HepG2 (cell line): Measurements from ENCODE around the gene PRM2. TPM values are rescaled to one million over a fixed set of nuclear protein-coding genes. Genes with fewer than 3 reads are reported as not detected.
A peak's percentile ranks its signal among the peaks of the same experiment; 100 is the strongest.

Experiments
- ARHGAP35 ChIP-seq: sonication (generic); formaldehyde crosslinking; IDR thresholded peaks from 2 replicates; pipeline ENCODE4 v1.9.0; 2022; ENCODE audit warnings: mild to moderate bottlenecking, inconsistent platforms, moderate library complexity, missing genetic modification reagents, borderline replicate concordance
- FOSL2 ChIP-seq: sonication (generic); formaldehyde crosslinking; IDR thresholded peaks from 2 replicates; pipeline ENCODE4 v1.4.0; 2020; ENCODE audit warnings: missing genetic modification reagents
- JARID2 ChIP-seq: sonication (generic); formaldehyde crosslinking; IDR thresholded peaks from 2 replicates; pipeline ENCODE4 v1.8.1; 2023; ENCODE audit warnings: missing genetic modification reagents, inconsistent platforms; ENCODE audit not compliant: insufficient replicate concordance
- MTA3 ChIP-seq: sonication (generic); formaldehyde crosslinking; IDR thresholded peaks from 2 replicates; pipeline ENCODE4 v1.4.0; 2020; ENCODE audit warnings: missing genetic modification reagents
- RBM22 ChIP-seq: fragments of 200-400 bp; formaldehyde crosslinking; optimal IDR thresholded peaks from 2 replicates; pipeline ENCODE3; 2017; ENCODE audit warnings: mild to moderate bottlenecking, low read length, moderate library complexity
- TBL1XR1 ChIP-seq: fragments of 150-350 bp; IDR thresholded peaks from 2 replicates; pipeline ENCODE4 v1.6.1; 2014; ENCODE audit warnings: borderline replicate concordance, low read length; ENCODE audit not compliant: partially characterized antibody
- ZNF205 ChIP-seq: IDR thresholded peaks from 2 replicates; pipeline ENCODE4 v1.6.1; 2018; ENCODE audit warnings: missing biosample characterization, missing genetic modification reagents
- ZNF367 ChIP-seq: sonication (generic); formaldehyde crosslinking; IDR thresholded peaks from 2 replicates; pipeline ENCODE4 v1.4.0; 2020; ENCODE audit warnings: missing genetic modification reagents, borderline replicate concordance
- ZNF441 ChIP-seq: sonication (generic); formaldehyde crosslinking; IDR thresholded peaks from 2 replicates; pipeline ENCODE4 v1.7.0; 2021; ENCODE audit warnings: missing genetic modification reagents, borderline replicate concordance
- ZNF451 ChIP-seq: sonication (generic); formaldehyde crosslinking; IDR thresholded peaks from 2 replicates; pipeline ENCODE4 v1.5.0; 2020; ENCODE audit warnings: mild to moderate bottlenecking, missing genetic modification reagents
- ZNF644 ChIP-seq: IDR thresholded peaks from 2 replicates; pipeline ENCODE4 v1.6.1; 2016; ENCODE audit warnings: low read depth
- ZNF790 ChIP-seq: sonication (generic); formaldehyde crosslinking; IDR thresholded peaks from 2 replicates; pipeline ENCODE4 v1.8.0; 2022; ENCODE audit warnings: missing genetic modification reagents, mild to moderate bottlenecking, borderline replicate concordance
- polyA plus RNA-seq, 8 experiments: library from polyadenylated mRNA; depleted of rRNA in 3 of 8; stranded (reverse) in 7 of 8; unstranded in 1 of 8; fragments of >200 nt; fragmentation: Illumina TruSeq in 4 of 8; extraction: Trizol in 4 of 8; gene quantifications; 2 replicates each; pipeline versions ENCODE4 v1.2.1 to v1.2.3, GENCODE V29; 2011 to 2016; ENCODE audit warnings: low read depth in 4 of 8, missing spikeins in 1 of 8, mixed read lengths in 1 of 8; ENCODE audit not compliant: insufficient read depth in 1 of 8
- total RNA-seq, 5 experiments: library from RNA; depleted of rRNA; stranded (reverse); fragments of >200 nt; fragmentation: Illumina TruSeq; extraction: Trizol; gene quantifications; 2 replicates each; pipeline ENCODE4 v1.2.3, GENCODE V29; 2016; ENCODE audit warnings: low read depth in 1 of 5
- TF ChIP-seq, protein P1 (sequence below): sonication (generic); formaldehyde crosslinking; IDR thresholded peaks from 2 replicates; pipeline ENCODE4 v1.5.1; 2020; ENCODE audit warnings: mild to moderate bottlenecking, missing genetic modification reagents, borderline replicate concordance
- TF ChIP-seq, protein P2 (sequence below): sonication (generic); formaldehyde crosslinking; IDR thresholded peaks from 2 replicates; pipeline ENCODE4; 2020; ENCODE audit warnings: missing genetic modification reagents, mild to moderate bottlenecking, borderline replicate concordance
- TF ChIP-seq, protein P3 (sequence below): IDR thresholded peaks from 2 replicates; pipeline ENCODE4 v1.6.1; 2016; ENCODE audit warnings: low read depth, missing genetic modification reagents, missing compliant biosample characterization

The PRM2 gene
- total and polyA plus RNA-seq, 2 of the 13 experiments (the other 11 are each of a cell fraction or from before 2014, with no cell fraction given) = 0.54 TPM; not detected in 1

DNA sequence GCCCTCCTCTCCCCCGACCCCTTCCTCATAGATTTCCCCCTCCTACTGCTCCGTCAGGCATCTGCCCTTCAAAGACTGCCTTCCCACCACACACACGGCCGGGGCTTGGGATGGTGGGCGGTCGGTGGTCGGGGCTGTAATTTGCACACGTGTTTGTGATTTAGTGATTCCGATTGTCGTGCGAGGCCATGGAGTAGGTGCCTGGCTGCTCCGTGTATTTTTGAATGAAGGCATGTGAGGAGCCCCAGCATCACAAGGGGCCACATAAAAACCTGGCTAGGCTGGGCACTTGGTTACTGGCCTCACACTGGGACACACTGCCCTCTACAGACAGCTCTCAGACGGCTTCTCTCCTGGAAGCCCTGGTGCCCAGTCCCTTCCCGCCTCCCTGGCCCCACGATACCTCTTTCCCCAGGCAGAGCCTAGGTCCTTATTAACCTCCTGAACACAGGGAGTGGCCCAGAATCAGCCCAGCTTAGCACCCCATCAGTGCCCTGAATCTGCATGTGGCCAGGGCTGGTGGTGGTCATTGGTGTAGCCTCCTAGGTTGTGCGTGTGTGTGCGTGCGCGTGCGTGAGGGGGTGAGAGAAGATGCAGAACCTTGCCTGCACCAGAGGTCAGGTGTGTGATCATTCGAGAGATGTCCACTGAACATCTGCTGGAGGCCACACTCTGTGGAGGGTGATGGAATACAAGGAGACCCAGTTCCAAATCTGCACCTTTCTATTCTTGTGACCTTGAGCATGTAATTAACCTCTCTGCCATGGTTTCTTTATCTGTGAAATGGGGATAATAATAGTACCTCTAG lies 18.9 kb downstream of the PRM2 start (continued):
- TF ChIP-seq ZNF367 (CRISPR knock-in tag) (0 out of 2 replicates have a peak, but pooled peaks have one; percentile 21), ZNF790 (CRISPR knock-in tag) (no peak), ZNF441 (CRISPR knock-in tag) (peak; percentile 50; the same call in 1 of the 2 replicates), TBL1XR1 (no peak), ZNF644 (CRISPR knock-in tag) (peak; percentile 74; the same call in 1 of the 2 replicates), FOSL2 (CRISPR knock-in tag) (peak; percentile 55), ZNF451 (peak; percentile 59), RBM22 (no peak), MTA3 (no peak), JARID2 (CRISPR knock-in tag) (no peak), ZNF205 (CRISPR knock-in tag) (no peak), ARHGAP35 (CRISPR knock-in tag) (no peak)
- TF ChIP-seq, protein P1, sequence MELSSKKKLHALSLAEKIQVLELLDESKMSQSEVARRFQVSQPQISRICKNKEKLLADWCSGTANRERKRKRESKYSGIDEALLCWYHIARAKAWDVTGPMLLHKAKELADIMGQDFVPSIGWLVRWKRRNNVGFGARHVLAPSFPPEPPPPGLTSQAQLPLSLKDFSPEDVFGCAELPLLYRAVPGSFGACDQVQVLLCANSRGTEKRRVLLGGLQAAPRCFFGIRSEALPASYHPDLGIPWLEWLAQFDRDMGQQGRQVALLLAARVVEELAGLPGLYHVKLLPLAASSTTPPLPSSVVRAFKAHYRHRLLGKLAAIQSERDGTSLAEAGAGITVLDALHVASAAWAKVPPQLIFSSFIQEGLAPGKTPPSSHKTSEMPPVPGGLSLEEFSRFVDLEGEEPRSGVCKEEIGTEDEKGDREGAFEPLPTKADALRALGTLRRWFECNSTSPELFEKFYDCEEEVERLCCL (CRISPR knock-in tag) = no peak
- TF ChIP-seq, protein P2, sequence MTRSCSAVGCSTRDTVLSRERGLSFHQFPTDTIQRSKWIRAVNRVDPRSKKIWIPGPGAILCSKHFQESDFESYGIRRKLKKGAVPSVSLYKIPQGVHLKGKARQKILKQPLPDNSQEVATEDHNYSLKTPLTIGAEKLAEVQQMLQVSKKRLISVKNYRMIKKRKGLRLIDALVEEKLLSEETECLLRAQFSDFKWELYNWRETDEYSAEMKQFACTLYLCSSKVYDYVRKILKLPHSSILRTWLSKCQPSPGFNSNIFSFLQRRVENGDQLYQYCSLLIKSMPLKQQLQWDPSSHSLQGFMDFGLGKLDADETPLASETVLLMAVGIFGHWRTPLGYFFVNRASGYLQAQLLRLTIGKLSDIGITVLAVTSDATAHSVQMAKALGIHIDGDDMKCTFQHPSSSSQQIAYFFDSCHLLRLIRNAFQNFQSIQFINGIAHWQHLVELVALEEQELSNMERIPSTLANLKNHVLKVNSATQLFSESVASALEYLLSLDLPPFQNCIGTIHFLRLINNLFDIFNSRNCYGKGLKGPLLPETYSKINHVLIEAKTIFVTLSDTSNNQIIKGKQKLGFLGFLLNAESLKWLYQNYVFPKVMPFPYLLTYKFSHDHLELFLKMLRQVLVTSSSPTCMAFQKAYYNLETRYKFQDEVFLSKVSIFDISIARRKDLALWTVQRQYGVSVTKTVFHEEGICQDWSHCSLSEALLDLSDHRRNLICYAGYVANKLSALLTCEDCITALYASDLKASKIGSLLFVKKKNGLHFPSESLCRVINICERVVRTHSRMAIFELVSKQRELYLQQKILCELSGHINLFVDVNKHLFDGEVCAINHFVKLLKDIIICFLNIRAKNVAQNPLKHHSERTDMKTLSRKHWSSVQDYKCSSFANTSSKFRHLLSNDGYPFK (CRISPR knock-in tag) = peak; percentile 82
- TF ChIP-seq, protein P3, sequence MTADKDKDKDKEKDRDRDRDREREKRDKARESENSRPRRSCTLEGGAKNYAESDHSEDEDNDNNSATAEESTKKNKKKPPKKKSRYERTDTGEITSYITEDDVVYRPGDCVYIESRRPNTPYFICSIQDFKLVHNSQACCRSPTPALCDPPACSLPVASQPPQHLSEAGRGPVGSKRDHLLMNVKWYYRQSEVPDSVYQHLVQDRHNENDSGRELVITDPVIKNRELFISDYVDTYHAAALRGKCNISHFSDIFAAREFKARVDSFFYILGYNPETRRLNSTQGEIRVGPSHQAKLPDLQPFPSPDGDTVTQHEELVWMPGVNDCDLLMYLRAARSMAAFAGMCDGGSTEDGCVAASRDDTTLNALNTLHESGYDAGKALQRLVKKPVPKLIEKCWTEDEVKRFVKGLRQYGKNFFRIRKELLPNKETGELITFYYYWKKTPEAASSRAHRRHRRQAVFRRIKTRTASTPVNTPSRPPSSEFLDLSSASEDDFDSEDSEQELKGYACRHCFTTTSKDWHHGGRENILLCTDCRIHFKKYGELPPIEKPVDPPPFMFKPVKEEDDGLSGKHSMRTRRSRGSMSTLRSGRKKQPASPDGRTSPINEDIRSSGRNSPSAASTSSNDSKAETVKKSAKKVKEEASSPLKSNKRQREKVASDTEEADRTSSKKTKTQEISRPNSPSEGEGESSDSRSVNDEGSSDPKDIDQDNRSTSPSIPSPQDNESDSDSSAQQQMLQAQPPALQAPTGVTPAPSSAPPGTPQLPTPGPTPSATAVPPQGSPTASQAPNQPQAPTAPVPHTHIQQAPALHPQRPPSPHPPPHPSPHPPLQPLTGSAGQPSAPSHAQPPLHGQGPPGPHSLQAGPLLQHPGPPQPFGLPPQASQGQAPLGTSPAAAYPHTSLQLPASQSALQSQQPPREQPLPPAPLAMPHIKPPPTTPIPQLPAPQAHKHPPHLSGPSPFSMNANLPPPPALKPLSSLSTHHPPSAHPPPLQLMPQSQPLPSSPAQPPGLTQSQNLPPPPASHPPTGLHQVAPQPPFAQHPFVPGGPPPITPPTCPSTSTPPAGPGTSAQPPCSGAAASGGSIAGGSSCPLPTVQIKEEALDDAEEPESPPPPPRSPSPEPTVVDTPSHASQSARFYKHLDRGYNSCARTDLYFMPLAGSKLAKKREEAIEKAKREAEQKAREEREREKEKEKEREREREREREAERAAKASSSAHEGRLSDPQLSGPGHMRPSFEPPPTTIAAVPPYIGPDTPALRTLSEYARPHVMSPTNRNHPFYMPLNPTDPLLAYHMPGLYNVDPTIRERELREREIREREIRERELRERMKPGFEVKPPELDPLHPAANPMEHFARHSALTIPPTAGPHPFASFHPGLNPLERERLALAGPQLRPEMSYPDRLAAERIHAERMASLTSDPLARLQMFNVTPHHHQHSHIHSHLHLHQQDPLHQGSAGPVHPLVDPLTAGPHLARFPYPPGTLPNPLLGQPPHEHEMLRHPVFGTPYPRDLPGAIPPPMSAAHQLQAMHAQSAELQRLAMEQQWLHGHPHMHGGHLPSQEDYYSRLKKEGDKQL = no peak
